ENCODE measurements around the gene GPER1.

GPER1 gene

GRCh38 chr7:1103789-1104515 lies 16.0 kb downstream of the GPER1 start:
- Histone ChIP-seq H3K79me2 (ENCODE audit: control insufficient read depth, insufficient read depth, low read length, poor library complexity) (peaks cover 3% of the 10 kb centered on the region), H3K27ac (ENCODE audit: low read depth, low read length) (no peak overlapping the region), H3K9me3 (ENCODE audit: insufficient read depth, low read depth, low read length) (no peaks in the 10 kb centered on the region), H2AFZ (ENCODE audit: insufficient read depth, low read length, poor library complexity) (no peak overlapping the region), H3K79me1 (ENCODE audit: low read length) (peaks cover 6% of the 10 kb centered on the region), H2BK5ac (ENCODE audit: low read depth, low read length, poor library complexity) (no peak overlapping the region), H2BK12ac (ENCODE audit: low read length) (no peak overlapping the region), H3K23ac (ENCODE audit: low read length) (no peak overlapping the region), H3K4me2 (ENCODE audit: low read length) (no peak overlapping the region), H2AK5ac (ENCODE audit: low read length) (no peak overlapping the region), H3K9ac (ENCODE audit: low read length) (no peak overlapping the region), H2BK120ac (ENCODE audit: insufficient read depth, low read length, poor library complexity) (no peak overlapping the region), H4K8ac (ENCODE audit: low read depth, low read length) (no peak overlapping the region), H4K91ac (ENCODE audit: low read depth, low read length) (no peak overlapping the region), H3K18ac (ENCODE audit: low read length) (peak overlapping the region; percentile 14), H3K4me3 (ENCODE audit: low read depth, low read length) (no peak overlapping the region), H3K36me3 (ENCODE audit: control insufficient read depth in 1 of 2, insufficient read depth in 2 of 2, low read length in 2 of 2) (peaks cover 0 to 9% of the 10 kb centered on the region in 2 experiments), H3K4me1 (ENCODE audit: control insufficient read depth in 1 of 2, insufficient read depth in 2 of 2, low read length in 2 of 2) (peaks cover 18 to 19% of the 10 kb centered on the region in 2 experiments), H3K14ac (ENCODE audit: low read length) (no peak overlapping the region), H4K12ac (ENCODE audit: low read depth, low read length) (no peak overlapping the region), H3K4ac (ENCODE audit: low read depth, low read length) (no peak overlapping the region), H3K27me3 (ENCODE audit: insufficient read depth, low read length) (no peaks in the 10 kb centered on the region)
- DNase-seq = no peak
- WGBS (ENCODE audit: extremely low coverage, insufficient coverage, insufficient read length) = no CpG with 5 or more reads among the region's 21 CpGs

DNA sequence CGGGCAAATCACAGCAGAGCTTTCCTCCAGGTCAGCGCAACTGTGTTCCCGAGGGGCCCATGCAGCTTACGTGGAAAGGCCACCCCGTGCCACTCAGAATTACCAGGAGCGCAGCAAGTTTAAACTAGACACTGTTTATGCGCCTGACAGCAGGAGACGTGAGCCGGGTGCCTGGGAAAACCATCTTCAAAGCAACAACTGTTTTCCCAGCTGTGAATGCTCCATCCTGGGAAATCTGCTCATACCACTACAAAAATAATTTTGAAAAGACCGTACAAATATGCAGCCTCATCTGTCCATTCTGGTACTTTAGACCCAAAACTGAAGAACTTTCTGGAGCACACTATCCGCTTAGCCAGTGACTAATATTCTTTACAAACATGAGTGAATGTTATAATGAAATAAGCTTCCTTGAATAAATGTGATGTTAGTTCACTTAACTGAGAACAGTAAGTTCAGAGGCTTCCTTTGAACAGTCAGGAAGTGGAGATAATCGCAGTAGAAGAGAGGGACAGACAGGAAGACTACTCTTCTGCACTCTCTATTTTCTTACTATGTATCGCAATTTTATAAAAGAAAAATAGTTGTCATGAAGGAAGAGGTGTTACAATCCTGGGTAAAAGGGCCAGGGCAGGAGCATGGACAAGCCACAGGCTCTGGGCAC lies 16.7 kb downstream of the GPER1 start:
- Histone ChIP-seq H3K4ac (ENCODE audit: low read depth, low read length) (no peak overlapping the region), H3K79me1 (ENCODE audit: low read length) (peaks cover 6% of the 10 kb centered on the region), H2BK120ac (ENCODE audit: insufficient read depth, low read length, poor library complexity) (no peak overlapping the region), H3K4me3 (ENCODE audit: low read depth, low read length) (no peak overlapping the region), H3K14ac (ENCODE audit: low read length) (no peak overlapping the region), H3K18ac (ENCODE audit: low read length) (no peak overlapping the region), H4K12ac (ENCODE audit: low read depth, low read length) (no peak overlapping the region), H2BK12ac (ENCODE audit: low read length) (no peak overlapping the region), H3K4me1 (ENCODE audit: control insufficient read depth in 1 of 2, insufficient read depth in 2 of 2, low read length in 2 of 2) (peaks cover 19 to 21% of the 10 kb centered on the region in 2 experiments), H3K9me3 (ENCODE audit: insufficient read depth, low read depth, low read length) (no peaks in the 10 kb centered on the region), H4K8ac (ENCODE audit: low read depth, low read length) (no peak overlapping the region), H2AK5ac (ENCODE audit: low read length) (no peak overlapping the region), H3K36me3 (ENCODE audit: control insufficient read depth in 1 of 2, insufficient read depth in 2 of 2, low read length in 2 of 2) (peaks cover 0 to 9% of the 10 kb centered on the region in 2 experiments), H2AFZ (ENCODE audit: insufficient read depth, low read length, poor library complexity) (no peak overlapping the region), H2BK5ac (ENCODE audit: low read depth, low read length, poor library complexity) (no peak overlapping the region), H3K4me2 (ENCODE audit: low read length) (no peak overlapping the region), H4K91ac (ENCODE audit: low read depth, low read length) (no peak overlapping the region), H3K9ac (ENCODE audit: low read length) (no peak overlapping the region), H3K27ac (ENCODE audit: low read depth, low read length) (no peak overlapping the region), H3K27me3 (ENCODE audit: insufficient read depth, low read length) (no peaks in the 10 kb centered on the region), H3K23ac (ENCODE audit: low read length) (no peak overlapping the region), H3K79me2 (ENCODE audit: control insufficient read depth, insufficient read depth, low read length, poor library complexity) (peaks cover 3% of the 10 kb centered on the region)
- no peak for DNase-seq
- WGBS (ENCODE audit: extremely low coverage, insufficient coverage, insufficient read length) = no CpG with 5 or more reads among the region's 13 CpGs

GRCh38 chr7:1105189-1105588 lies 17.3 kb downstream of the GPER1 start:
- H2BK5ac ChIP-seq (ENCODE audit: low read depth, low read length, poor library complexity) = no peak overlapping the region
- H3K79me1 ChIP-seq (ENCODE audit: low read length) = peaks cover 6% of the 10 kb centered on the region
- H3K27me3 ChIP-seq (ENCODE audit: insufficient read depth, low read length) = no peaks in the 10 kb centered on the region
- H2BK12ac ChIP-seq (ENCODE audit: low read length) = no peak overlapping the region
- no peak overlapping the region for H3K9ac ChIP-seq (ENCODE audit: low read length)
- H3K27ac ChIP-seq (ENCODE audit: low read depth, low read length) = no peak overlapping the region
- no peak overlapping the region for H3K4ac ChIP-seq (ENCODE audit: low read depth, low read length)
- no peak overlapping the region for H4K8ac ChIP-seq (ENCODE audit: low read depth, low read length)
- H2AK5ac ChIP-seq (ENCODE audit: low read length) = no peak overlapping the region
- no peak overlapping the region for H3K23ac ChIP-seq (ENCODE audit: low read length)
- WGBS (ENCODE audit: extremely low coverage, insufficient coverage, insufficient read length) = no CpG with 5 or more reads among the region's 11 CpGs
- peaks cover 0 to 9% of the 10 kb centered on the region in 2 experiments for H3K36me3 ChIP-seq (ENCODE audit: control insufficient read depth in 1 of 2, insufficient read depth in 2 of 2, low read length in 2 of 2)
- H3K18ac ChIP-seq (ENCODE audit: low read length) = no peak overlapping the region
- H3K4me1 ChIP-seq (ENCODE audit: control insufficient read depth in 1 of 2, insufficient read depth in 2 of 2, low read length in 2 of 2) = peaks cover 16 to 17% of the 10 kb centered on the region in 2 experiments
- H3K4me3 ChIP-seq (ENCODE audit: low read depth, low read length) = no peak overlapping the region
- no peaks in the 10 kb centered on the region for H3K9me3 ChIP-seq (ENCODE audit: insufficient read depth, low read depth, low read length)
- no peak overlapping the region for H2BK120ac ChIP-seq (ENCODE audit: insufficient read depth, low read length, poor library complexity)
- H3K14ac ChIP-seq (ENCODE audit: low read length) = no peak overlapping the region
- no peak overlapping the region for H4K12ac ChIP-seq (ENCODE audit: low read depth, low read length)
- DNase-seq = no peak
- no peak overlapping the region for H2AFZ ChIP-seq (ENCODE audit: insufficient read depth, low read length, poor library complexity)
- H3K4me2 ChIP-seq (ENCODE audit: low read length) = no peak overlapping the region
- H4K91ac ChIP-seq (ENCODE audit: low read depth, low read length) = no peak overlapping the region
- H3K79me2 ChIP-seq (ENCODE audit: control insufficient read depth, insufficient read depth, low read length, poor library complexity) = peaks cover 3% of the 10 kb centered on the region

DNA sequence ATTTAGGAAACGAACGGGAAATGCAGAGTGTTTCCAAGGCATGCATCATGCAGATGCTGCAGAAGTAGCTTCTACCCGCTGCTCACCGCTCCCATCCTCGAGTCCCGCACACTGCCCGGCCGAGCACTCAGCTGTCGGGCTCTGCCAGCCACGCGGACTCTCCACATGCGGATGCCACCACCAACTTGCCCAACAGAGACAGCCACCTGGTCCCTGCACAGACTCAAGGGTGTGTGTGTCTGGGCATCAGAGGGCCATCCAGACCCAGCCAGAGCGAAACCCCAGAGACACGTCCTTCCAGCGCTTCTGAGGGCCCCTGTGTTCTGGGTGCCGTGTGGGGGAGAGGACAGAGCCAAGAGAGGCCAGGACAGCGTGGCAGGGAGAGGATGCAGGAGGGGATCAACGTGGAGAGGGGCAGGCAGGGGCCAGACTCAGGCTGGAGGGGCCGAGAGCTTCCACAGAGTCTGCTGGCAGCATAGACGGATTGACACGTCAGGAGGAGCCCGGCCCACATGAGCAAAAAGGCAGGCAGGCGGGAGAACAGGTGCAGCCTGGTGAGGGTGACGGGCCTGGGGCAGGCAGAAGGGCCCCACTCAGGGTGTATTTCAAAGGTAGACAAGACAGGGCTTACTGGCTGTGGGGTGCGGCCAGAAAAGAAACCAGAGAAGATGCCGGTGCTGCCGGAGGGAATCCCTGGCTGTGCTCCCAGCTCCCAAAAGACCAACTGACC lies 18.3 kb downstream of the GPER1 start:
- WGBS (ENCODE audit: extremely low coverage, insufficient coverage, insufficient read length) = no CpG with 5 or more reads among the region's 27 CpGs

More for the DNA sequence above, 18.3 kb downstream of the GPER1 start:
- H3K36me3 ChIP-seq (ENCODE audit: control insufficient read depth in 1 of 2, insufficient read depth in 2 of 2, low read length in 2 of 2) = peaks cover 0 to 6% of the 10 kb centered on the region in 2 experiments
- no peak overlapping the region for H3K27ac ChIP-seq (ENCODE audit: low read depth, low read length)
- peaks cover 3% of the 10 kb centered on the region for H3K79me2 ChIP-seq (ENCODE audit: control insufficient read depth, insufficient read depth, low read length, poor library complexity)
- H4K12ac ChIP-seq (ENCODE audit: low read depth, low read length) = no peak overlapping the region
- H3K18ac ChIP-seq (ENCODE audit: low read length) = peak overlapping the region; percentile 15
- H3K4me2 ChIP-seq (ENCODE audit: low read length) = no peak overlapping the region
- no peak overlapping the region for H4K8ac ChIP-seq (ENCODE audit: low read depth, low read length)
- no peak overlapping the region for H2BK12ac ChIP-seq (ENCODE audit: low read length)
- H3K4ac ChIP-seq (ENCODE audit: low read depth, low read length) = no peak overlapping the region
- no peak overlapping the region for H3K23ac ChIP-seq (ENCODE audit: low read length)
- no peak overlapping the region for H2BK120ac ChIP-seq (ENCODE audit: insufficient read depth, low read length, poor library complexity)
- no peak overlapping the region for H4K91ac ChIP-seq (ENCODE audit: low read depth, low read length)
- peaks cover 6 to 7% of the 10 kb centered on the region in 2 experiments for H3K4me1 ChIP-seq (ENCODE audit: control insufficient read depth in 1 of 2, insufficient read depth in 2 of 2, low read length in 2 of 2)
- no peak overlapping the region for H2AK5ac ChIP-seq (ENCODE audit: low read length)
- DNase-seq = no peak
- H2AFZ ChIP-seq (ENCODE audit: insufficient read depth, low read length, poor library complexity) = no peak overlapping the region
- no peak overlapping the region for H3K4me3 ChIP-seq (ENCODE audit: low read depth, low read length)
- H3K79me1 ChIP-seq (ENCODE audit: low read length) = peaks cover 2% of the 10 kb centered on the region
- H3K27me3 ChIP-seq (ENCODE audit: insufficient read depth, low read length) = no peaks in the 10 kb centered on the region
- no peak overlapping the region for H3K9ac ChIP-seq (ENCODE audit: low read length)
- no peak overlapping the region for H3K14ac ChIP-seq (ENCODE audit: low read length)
- H3K9me3 ChIP-seq (ENCODE audit: insufficient read depth, low read depth, low read length) = no peaks in the 10 kb centered on the region
- no peak overlapping the region for H2BK5ac ChIP-seq (ENCODE audit: low read depth, low read length, poor library complexity)
